Fibroblast of villous mesenchyme (primary cell): Measurements from ENCODE around the gene BAMBI. TPM values are rescaled to one million over a fixed set of nuclear protein-coding genes. Genes with fewer than 3 reads are reported as not detected.

Experiments
- DNase-seq: peaks from one replicate; pipeline ENCODE4 v3.0.0-alpha.2; 2010; ENCODE audit warnings: low read depth
- H3K4me3 ChIP-seq: 2 replicates; pipeline ENCODE4 v1.5.1; 2011; ENCODE audit warnings: low read depth, mild to moderate bottlenecking, low read length
- total RNA-seq: library from RNA; depleted of rRNA; stranded (reverse); fragments of >200 nt; gene quantifications from 2 replicates; pipeline ENCODE4 v1.2.3, GENCODE V29; 2012
- TF ChIP-seq, protein P1 (sequence below): IDR thresholded peaks from 2 replicates; pipeline ENCODE4 v1.5.1; 2012; ENCODE audit warnings: low read depth, mild to moderate bottlenecking, low read length; ENCODE audit not compliant: insufficient read depth

BAMBI gene
- total RNA-seq, 1 donor = 25.9 TPM

- H3K4me3 ChIP-seq = no peak overlapping the region
- DNase-seq = peak; percentile 91
- TF ChIP-seq, protein P1, sequence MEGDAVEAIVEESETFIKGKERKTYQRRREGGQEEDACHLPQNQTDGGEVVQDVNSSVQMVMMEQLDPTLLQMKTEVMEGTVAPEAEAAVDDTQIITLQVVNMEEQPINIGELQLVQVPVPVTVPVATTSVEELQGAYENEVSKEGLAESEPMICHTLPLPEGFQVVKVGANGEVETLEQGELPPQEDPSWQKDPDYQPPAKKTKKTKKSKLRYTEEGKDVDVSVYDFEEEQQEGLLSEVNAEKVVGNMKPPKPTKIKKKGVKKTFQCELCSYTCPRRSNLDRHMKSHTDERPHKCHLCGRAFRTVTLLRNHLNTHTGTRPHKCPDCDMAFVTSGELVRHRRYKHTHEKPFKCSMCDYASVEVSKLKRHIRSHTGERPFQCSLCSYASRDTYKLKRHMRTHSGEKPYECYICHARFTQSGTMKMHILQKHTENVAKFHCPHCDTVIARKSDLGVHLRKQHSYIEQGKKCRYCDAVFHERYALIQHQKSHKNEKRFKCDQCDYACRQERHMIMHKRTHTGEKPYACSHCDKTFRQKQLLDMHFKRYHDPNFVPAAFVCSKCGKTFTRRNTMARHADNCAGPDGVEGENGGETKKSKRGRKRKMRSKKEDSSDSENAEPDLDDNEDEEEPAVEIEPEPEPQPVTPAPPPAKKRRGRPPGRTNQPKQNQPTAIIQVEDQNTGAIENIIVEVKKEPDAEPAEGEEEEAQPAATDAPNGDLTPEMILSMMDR = peak; percentile 100
Measured at GRCh38 chr10:28663576-28664368, 13.5 kb upstream of the BAMBI start.

GRCh38 chr10:28664369-28664740 is 13.0 kb upstream of the BAMBI start:
- TF ChIP-seq, protein P1 = no peak
- no peak overlapping the region for H3K4me3 ChIP-seq
- peak; percentile 85 for DNase-seq

DNA sequence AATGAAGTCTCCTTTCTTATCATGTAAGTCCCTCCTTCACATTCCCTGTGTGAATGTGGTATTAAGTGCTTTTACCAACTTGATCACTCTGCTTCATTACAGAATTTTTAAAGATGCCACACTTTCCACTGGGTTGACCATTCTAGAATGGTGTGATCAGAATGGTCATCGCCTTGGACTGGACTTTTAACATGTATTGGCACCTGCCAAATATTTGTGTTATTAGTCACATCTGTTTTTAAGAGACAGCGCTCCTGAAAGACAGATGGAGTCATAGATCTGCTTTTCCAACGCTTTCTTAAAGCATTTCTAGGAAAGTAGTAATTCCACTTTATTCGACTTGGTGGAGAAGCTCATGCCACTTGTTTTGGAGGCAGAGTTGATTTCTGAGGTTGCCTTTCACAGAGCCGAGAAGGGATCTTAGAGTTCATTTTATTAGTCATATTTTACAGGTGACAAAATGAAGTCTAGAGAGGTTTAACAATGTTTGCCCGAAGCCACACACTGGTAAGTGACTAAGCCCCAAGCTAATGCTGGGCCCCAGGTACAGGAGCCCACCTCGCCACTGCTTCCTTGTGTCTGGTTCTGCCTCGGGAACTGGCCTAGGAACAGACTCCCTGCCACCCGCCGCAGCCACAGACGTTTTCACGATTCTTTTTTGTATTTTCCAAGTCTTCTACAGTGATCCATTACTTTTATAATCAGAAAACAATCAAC is 10.4 kb upstream of the BAMBI start:
- H3K4me3 ChIP-seq = no peak overlapping the region
- no peak for DNase-seq
- TF ChIP-seq, protein P1 = no peak

DNA sequence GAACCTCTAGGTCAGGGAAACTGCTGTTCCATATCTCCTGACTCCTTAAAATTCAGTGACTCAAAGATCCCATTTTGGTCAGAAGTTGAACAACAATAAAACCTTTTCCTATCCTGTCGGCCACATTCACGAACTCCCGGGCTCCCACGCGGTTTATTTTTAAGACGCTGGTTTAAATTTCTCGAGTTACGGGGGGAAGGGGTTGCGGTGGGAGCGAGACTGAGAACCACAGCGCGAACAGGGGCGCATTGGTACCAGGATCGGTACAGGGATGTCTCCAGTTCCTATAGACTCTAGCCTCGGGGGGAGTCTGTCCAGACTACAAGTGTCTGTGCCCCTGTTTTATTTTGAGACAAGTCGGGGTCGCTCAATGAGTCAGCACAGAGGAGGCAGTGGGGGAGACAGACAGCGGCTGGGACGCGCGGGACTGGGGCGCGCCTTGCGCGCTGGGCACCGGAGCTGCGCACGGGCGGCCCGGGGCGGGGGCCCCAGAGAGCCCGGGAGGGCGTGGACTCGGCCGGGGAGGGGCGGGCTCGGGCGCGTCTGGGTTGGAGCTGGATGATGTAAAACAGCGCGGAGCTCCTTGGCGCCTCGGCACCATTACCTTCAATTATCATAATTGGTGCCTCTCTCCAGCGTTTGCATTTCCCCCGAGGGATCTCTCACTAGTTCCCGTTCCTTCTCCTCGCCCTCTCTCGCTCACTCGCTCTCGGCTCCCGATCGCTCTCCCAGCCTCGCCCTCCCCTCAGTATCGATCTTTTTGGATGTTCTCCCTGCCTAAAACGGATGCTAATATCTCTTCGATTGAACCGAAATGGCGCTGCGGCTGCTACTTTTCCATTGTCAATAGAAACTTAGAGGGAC is 8.7 kb upstream of the BAMBI start:
- DNase-seq = peak; percentile 67
- peak overlapping the region; percentile 59 for H3K4me3 ChIP-seq
- TF ChIP-seq, protein P1 = no peak

GRCh38 chr10:28669227-28670173 is 7.8 kb upstream of the BAMBI start:
- peak; percentile 36 for DNase-seq
- TF ChIP-seq, protein P1 = no peak
- H3K4me3 ChIP-seq = peak overlapping the region; percentile 59

DNA sequence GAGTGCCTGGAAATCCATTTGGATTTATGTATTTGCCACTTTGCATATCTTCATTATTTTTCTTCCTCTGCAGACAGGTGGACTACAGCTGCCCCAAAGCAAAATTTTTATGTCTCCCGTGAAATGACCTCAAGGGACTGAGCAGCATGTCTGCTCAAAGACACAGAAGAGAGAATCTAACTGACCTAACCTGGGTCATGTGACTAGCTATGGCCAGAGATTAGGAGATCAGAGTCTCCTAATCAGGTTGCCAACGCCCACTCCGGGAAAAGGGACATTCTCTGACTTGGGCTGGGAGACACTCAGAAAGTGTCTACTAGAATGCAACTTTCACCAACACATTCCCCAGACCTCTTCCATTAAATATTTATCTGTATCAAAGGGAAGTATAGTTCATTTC is 2.5 kb upstream of the BAMBI start:
- DNase-seq = no peak
- TF ChIP-seq, protein P1 = no peak
- H3K4me3 ChIP-seq = no peak overlapping the region
